ENCODE data around the gene LTBP3.

DNA sequence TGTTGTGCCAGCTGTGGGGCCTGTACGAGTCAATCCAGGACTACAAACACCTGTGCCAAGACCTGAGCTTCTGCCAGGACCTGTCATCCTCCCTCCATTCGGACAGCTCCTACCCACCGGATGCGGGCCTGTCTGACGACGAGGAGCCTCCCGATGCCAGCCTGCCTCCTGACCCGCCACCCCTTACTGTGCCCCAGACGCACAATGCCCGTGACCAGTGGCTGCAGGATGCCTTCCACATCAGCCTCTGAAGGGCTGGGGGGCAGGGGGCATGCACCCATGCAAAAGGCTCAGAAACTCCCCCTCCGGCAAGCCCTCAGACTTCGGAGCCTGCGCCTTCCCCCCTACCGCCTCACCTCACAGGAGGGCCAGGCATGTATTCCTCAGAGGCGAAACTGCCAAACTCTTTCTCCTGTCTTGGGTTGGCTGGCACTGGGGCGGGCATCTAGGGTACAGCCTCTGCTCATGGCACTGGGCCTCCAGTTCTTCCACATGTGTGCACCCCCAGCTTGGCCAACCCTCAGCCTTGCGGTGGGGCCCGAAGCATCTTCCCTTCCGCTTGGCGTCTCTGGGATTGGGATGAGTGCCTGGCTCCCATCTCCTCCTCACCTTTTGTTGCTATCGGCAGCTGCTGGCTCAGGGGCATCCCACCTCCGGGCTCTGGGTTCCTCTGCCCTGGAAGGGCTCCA lies 15.4 kb upstream of the LTBP3 start:
- TF ChIP-seq, protein P1, sequence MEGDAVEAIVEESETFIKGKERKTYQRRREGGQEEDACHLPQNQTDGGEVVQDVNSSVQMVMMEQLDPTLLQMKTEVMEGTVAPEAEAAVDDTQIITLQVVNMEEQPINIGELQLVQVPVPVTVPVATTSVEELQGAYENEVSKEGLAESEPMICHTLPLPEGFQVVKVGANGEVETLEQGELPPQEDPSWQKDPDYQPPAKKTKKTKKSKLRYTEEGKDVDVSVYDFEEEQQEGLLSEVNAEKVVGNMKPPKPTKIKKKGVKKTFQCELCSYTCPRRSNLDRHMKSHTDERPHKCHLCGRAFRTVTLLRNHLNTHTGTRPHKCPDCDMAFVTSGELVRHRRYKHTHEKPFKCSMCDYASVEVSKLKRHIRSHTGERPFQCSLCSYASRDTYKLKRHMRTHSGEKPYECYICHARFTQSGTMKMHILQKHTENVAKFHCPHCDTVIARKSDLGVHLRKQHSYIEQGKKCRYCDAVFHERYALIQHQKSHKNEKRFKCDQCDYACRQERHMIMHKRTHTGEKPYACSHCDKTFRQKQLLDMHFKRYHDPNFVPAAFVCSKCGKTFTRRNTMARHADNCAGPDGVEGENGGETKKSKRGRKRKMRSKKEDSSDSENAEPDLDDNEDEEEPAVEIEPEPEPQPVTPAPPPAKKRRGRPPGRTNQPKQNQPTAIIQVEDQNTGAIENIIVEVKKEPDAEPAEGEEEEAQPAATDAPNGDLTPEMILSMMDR (IDR thresholded peaks at IDR 0.05) = no peak
- no peak for TF ChIP-seq POLR2A (IDR thresholded peaks at IDR 0.05)
